Adrenal gland (tissue), 12 donors: ENCODE data around the gene TOMM5. TPM values are rescaled to one million over a fixed set of nuclear protein-coding genes. Genes with fewer than 3 reads are reported as not detected.
A peak's percentile ranks its signal among the peaks of the same experiment; 100 is the strongest.

Experiments used
- DNase-seq, 7 donors: peaks; one replicate each; pipeline ENCODE4 v3.0.0-alpha.2; 2019 to 2020
- H3K27ac ChIP-seq, 5 donors: fragments of 200-600 bp; sonication (generic) in 4 of 5; 1 replicate in 3 of 5; 2 replicates in 2 of 5; pipeline versions ENCODE4 v1.5.1 to v1.8.0; 2016 to 2020; ENCODE audit warnings: mild to moderate bottlenecking in 1 of 5
- H3K27me3 ChIP-seq: fragments of 200-600 bp; 2 replicates; pipeline ENCODE4 v1.8.0; 2021
- H3K36me3 ChIP-seq, 2 donors: fragments of 200-600 bp; replicated peaks in 1 of 2; 1 replicate in 1 of 2; 2 replicates in 1 of 2; pipeline versions ENCODE4 v1.5.1 to v1.8.0; 2018 to 2022
- H3K4me1 ChIP-seq, 2 donors: fragments of 200-600 bp; replicated peaks in 1 of 2; 1 replicate in 1 of 2; 2 replicates in 1 of 2; pipeline versions ENCODE4 v1.5.1 to v1.8.0; 2018 to 2021
- H3K4me3 ChIP-seq, 4 donors: fragments of 200-600 bp; sonication (generic) in 3 of 4; one replicate each; pipeline ENCODE4 v1.5.1; 2016 to 2018
- H3K9me3 ChIP-seq, 3 donors: fragments of 200-600 bp; sonication (generic) in 1 of 3; replicated peaks in 1 of 3; 1 replicate in 2 of 3; 2 replicates in 1 of 3; pipeline versions ENCODE4 v1.5.1 to v1.8.0; 2016 to 2021
- CTCF ChIP-seq, 6 experiments: fragments of 450-650 bp in 4 of 6; fragments of 200-600 bp in 2 of 6; sonication (generic) in 1 of 6; IDR thresholded peaks; 1 replicate in 5 of 6; 2 replicates in 1 of 6; pipeline versions ENCODE4 v1.5.1 to v1.8.0; 2016 to 2021; ENCODE audit warnings: antibody characterized with exemption in 6 of 6, mild to moderate bottlenecking in 2 of 6, moderate library complexity in 1 of 6
- POLR2A ChIP-seq, 2 donors: fragments of 450-650 bp; IDR thresholded peaks; one replicate each; pipeline ENCODE4 v1.6.1; 2017; ENCODE audit warnings: antibody characterized with exemption in 2 of 2, mild to moderate bottlenecking in 2 of 2, moderate library complexity in 1 of 2
- WGBS, 4 donors: extraction: QIAGEN DNeasy Blood & Tissue Kit in 2 of 4; methylation state at CpG; one replicate each; pipeline versions ENCODE4 v1.1.5 to v1.1.7; 2013 to 2017; 5-methylcytosine and 5-hydroxymethylcytosine counted together
- intact Hi-C, 2 donors: fragments of 100-400 bp; cut with DNase I; formaldehyde crosslinking; loops; one replicate each; pipeline versions ENCODE4 v1.14.1 to v1.15.0; 2022 to 2023
- polyA plus RNA-seq, 3 donors: library from polyadenylated mRNA; stranded (reverse); fragments of 200-250 nt in 2 of 3; fragments of 350-450 nt in 1 of 3; fragmentation: Illumina TruSeq in 1 of 3; extraction: RNeasy Lipid Tissue Mini Kit (QIAGEN cat#74804) in 1 of 3; gene quantifications; one replicate each; pipeline ENCODE4 v1.2.3, GENCODE V29; 2013 to 2014
- total RNA-seq, 9 donors: library from RNA; depleted of rRNA in 4 of 9; stranded (reverse); fragments of >200 nt in 4 of 9; fragments of 120-200 nt in 1 of 9; fragmentation: NEBNext Ultra II Directional in 1 of 9; extraction: Animal tissue kit (Norgen Biotek cat#: 25700) in 1 of 9; gene quantifications; one replicate each; pipeline versions ENCODE4 v1.1.0 to v1.2.4, GENCODE V29; 2013 to 2023
- donor health status: healthy with polysubstance abuse.
- donor health status: Bipolar disorder and iron deficiency.
- donor health status: DM: yes; HTN: yes; CAD: no.
- donor health status: DM: no; HTN: no; CAD: no.
- donor health status: DM: no; HTN: no; CAD: no.
- donor health status: DM: yes; HTN: yes; CAD: no.

Gene TOMM5
- total and polyA plus RNA-seq, 12 donors, result 41.0 to 319 (median 84.0) TPM

DNA sequence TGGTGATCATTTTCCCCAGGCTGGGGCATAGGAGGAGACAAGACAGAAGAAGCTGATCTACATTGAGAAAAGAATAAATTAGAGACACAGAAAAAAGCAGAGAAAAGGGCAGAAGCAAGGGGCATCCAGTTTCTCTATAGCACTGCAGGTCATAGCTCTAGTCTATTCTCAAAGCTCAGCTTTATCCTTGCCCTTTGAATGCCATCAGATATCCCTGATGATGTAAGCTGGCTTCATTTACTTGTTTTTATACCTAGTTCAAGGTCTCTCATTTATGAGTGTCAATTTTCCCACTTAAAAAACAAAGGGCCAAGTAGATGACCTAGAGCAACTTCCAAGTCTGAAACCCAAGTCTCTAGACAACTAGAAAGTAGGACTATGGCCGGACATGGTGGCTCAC, 48.9 kb downstream of the TOMM5 start:
- H3K4me3 ChIP-seq, result no peak overlapping the region
- H3K4me1 ChIP-seq, result peaks cover 9 to 16% of the 10 kb centered on the region in 2 donors
- TF ChIP-seq CTCF (IDR thresholded peaks at IDR 0.05), result no peak
- no peak for TF ChIP-seq POLR2A (IDR thresholded peaks at IDR 0.05)
- H3K27me3 ChIP-seq, result no peaks in the 10 kb centered on the region
- H3K9me3 ChIP-seq, result no peaks in the 10 kb centered on the region
- intact Hi-C loops, result no loop called here
- H3K27ac ChIP-seq, result peak overlapping the region in 1 of 5 donors; percentile 11
- DNase-seq, result no peak
- 73 to 93% (median 84%) methylated on average over 1 of the region's 1 CpG for WGBS, 4 donors
- H3K36me3 ChIP-seq, result peaks cover 0 to 15% of the 10 kb centered on the region in 2 donors

DNA sequence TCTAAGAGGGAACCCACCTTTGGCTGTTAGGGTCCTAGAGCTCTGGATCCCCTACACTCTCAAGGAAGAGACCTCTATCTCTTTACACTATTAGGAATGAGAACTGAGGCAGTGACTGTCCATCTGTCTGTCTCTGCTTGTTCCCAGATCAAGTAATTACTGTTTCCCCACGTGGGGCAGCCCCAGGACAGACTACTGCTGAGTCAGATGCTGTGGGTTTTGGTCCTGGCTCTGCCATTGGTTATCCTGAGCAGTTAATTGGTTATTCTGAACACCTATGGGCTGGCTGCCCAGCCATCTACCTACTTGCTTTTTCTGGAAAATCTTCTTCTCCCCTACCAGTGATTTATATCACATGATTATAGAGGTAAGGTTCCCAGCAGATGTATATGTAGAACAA, 49.5 kb downstream of the TOMM5 start:
- Histone ChIP-seq H3K4me1 (peaks cover 9 to 16% of the 10 kb centered on the region in 2 donors), H3K36me3 (peaks cover 0 to 21% of the 10 kb centered on the region in 2 donors), H3K9me3 (no peaks in the 10 kb centered on the region), H3K27ac (peak overlapping the region in 1 of 5 donors; percentile 11), H3K4me3 (no peak overlapping the region), H3K27me3 (no peaks in the 10 kb centered on the region)
- intact Hi-C loops, result no loop called here
- WGBS, 4 donors, result 36 to 78% (median 62%) methylated on average over 1 of the region's 1 CpG
- DNase-seq, result no peak
- no peak for TF ChIP-seq POLR2A (IDR thresholded peaks at IDR 0.05)
- no peak for TF ChIP-seq CTCF (IDR thresholded peaks at IDR 0.05)

DNA sequence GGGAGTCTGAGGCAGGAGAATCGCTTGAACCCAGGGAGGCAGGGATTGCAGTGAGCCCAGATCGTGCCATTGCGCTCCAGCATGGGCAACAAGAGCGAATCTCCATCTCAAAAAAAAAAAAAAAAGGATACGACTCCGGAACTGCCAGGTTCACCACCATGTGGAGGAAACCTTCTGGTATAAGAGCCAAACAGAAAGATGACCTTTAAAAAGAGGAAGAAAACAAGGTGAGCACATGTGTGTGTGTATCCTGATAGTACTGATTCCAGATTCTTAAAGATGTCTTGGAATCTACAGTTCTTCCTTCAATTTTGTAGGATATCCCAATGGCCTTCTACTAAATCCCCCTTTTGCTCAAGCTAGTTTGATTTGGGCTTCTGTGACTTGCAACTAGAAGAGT, 49.9 kb downstream of the TOMM5 start:
- H3K9me3 ChIP-seq, result no peaks in the 10 kb centered on the region
- 97 to 99% (median 99%) methylated on average over 6 of the region's 6 CpGs for WGBS, 4 donors
- intact Hi-C loops, result no loop called here
- DNase-seq, result no peak
- H3K4me3 ChIP-seq, result no peak overlapping the region
- TF ChIP-seq POLR2A (IDR thresholded peaks at IDR 0.05) (no peak), CTCF (IDR thresholded peaks at IDR 0.05) (no peak)
- peaks cover 0 to 25% of the 10 kb centered on the region in 2 donors for H3K36me3 ChIP-seq
- H3K27ac ChIP-seq, result no peak overlapping the region
- H3K27me3 ChIP-seq, result no peaks in the 10 kb centered on the region
- H3K4me1 ChIP-seq, result peaks cover 9 to 16% of the 10 kb centered on the region in 2 donors

DNA sequence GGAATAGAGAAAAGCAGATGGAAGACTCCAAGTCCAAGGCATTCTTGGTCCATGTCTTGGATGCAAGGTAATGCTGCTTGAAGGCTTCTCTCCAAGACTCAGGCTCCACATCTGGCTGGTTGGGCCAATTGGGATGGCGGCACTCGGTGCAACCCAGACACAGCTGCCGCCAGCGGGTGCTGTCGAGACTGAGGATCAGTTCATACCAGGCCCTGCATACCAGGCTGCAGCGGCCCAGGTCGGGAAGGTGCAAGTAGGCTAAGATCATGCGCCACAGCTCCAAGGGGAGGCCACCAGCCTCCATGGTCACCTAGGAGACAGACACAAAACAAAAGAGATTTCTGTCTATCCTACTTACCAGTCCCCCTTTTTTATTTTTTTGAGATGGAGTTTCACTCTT, 50.9 kb downstream of the TOMM5 start:
- intact Hi-C loops, result no loop called here
- H3K27ac ChIP-seq, result no peak overlapping the region
- H3K36me3 ChIP-seq, result peaks cover 0 to 35% of the 10 kb centered on the region in 2 donors
- no peak for TF ChIP-seq POLR2A (IDR thresholded peaks at IDR 0.05)
- DNase-seq, result no peak
- WGBS, 4 donors, result 96 to 100% (median 98%) methylated on average over 6 to 8 of the region's 8 CpGs
- H3K4me3 ChIP-seq, result no peak overlapping the region
- peaks cover 9 to 16% of the 10 kb centered on the region in 2 donors for H3K4me1 ChIP-seq
- H3K9me3 ChIP-seq, result no peaks in the 10 kb centered on the region
- H3K27me3 ChIP-seq, result no peaks in the 10 kb centered on the region

GRCh38 chr9:37540634-37541033, 51.8 kb downstream of the TOMM5 start:
- Histone ChIP-seq H3K27ac (no peak overlapping the region), H3K4me3 (no peak overlapping the region), H3K4me1 (peaks cover 9 to 16% of the 10 kb centered on the region in 2 donors), H3K36me3 (peaks cover 0 to 43% of the 10 kb centered on the region in 2 donors), H3K27me3 (no peaks in the 10 kb centered on the region), H3K9me3 (no peaks in the 10 kb centered on the region)
- no peak for TF ChIP-seq POLR2A (IDR thresholded peaks at IDR 0.05)
- no peak for TF ChIP-seq CTCF (IDR thresholded peaks at IDR 0.05)
- intact Hi-C loops, result no loop called here
- peak in 2 of 7 donors; percentile 26 to 36 for DNase-seq
- 70 to 94% (median 84%) methylated on average over 3 of the region's 3 CpGs for WGBS, 4 donors
